Central memory CD4-positive, alpha-beta T cell (primary cell): Measurements from ENCODE around the gene NINL.
"Not testable (repeated sequence)": the region's sequence is repeated elsewhere in the genome, so short reads cannot be mapped to it uniquely, and the experiment has no call there.

Experiments
- DNase-seq: peaks from one replicate; pipeline ENCODE4 v3.0.0; 2022

NINL gene

GRCh38 chr20:25551413-25552215 is 33.7 kb downstream of the NINL start:
- DNase-seq, result no peak

GRCh38 chr20:25550645-25551337 is 34.5 kb downstream of the NINL start:
- not testable (repeated sequence) for DNase-seq

GRCh38 chr20:25549843-25550477 is 35.4 kb downstream of the NINL start:
- no peak for DNase-seq

GRCh38 chr20:25549172-25549773 is 36.1 kb downstream of the NINL start:
- DNase-seq, result no peak

- no peak for DNase-seq
Measured at GRCh38 chr20:25548613-25549086, 36.7 kb downstream of the NINL start.

- no peak for DNase-seq
Measured at GRCh38 chr20:25547999-25548398, 37.3 kb downstream of the NINL start.

GRCh38 chr20:25547063-25547462 is 38.3 kb downstream of the NINL start:
- DNase-seq, result no peak

- DNase-seq, result no peak
Measured at GRCh38 chr20:25546048-25546447, 39.3 kb downstream of the NINL start.

GRCh38 chr20:25545171-25545570 is 40.2 kb downstream of the NINL start:
- DNase-seq, result no peak

- DNase-seq, result no peak
Measured at GRCh38 chr20:25544734-25545133, 40.6 kb downstream of the NINL start.

GRCh38 chr20:25544311-25544710 is 41.0 kb downstream of the NINL start:
- no peak for DNase-seq

GRCh38 chr20:25543068-25543467 is 42.3 kb downstream of the NINL start:
- DNase-seq, result no peak

GRCh38 chr20:25541676-25542075 is 43.7 kb downstream of the NINL start:
- no peak for DNase-seq

GRCh38 chr20:25539742-25540672 is 45.3 kb downstream of the NINL start:
- DNase-seq, result no peak

GRCh38 chr20:25538838-25539665 is 46.3 kb downstream of the NINL start:
- DNase-seq, result no peak

- DNase-seq, result no peak
Measured at GRCh38 chr20:25537890-25538289, 47.4 kb downstream of the NINL start.

GRCh38 chr20:25535762-25536161 is 49.6 kb downstream of the NINL start:
- DNase-seq, result no peak

- DNase-seq, result no peak
Measured at GRCh38 chr20:25534845-25535244, 50.5 kb downstream of the NINL start.

GRCh38 chr20:25533920-25534700 is 51.2 kb downstream of the NINL start:
- no peak for DNase-seq

GRCh38 chr20:25532971-25533391 is 52.4 kb downstream of the NINL start:
- DNase-seq, result no peak
